ENCODE measurements around the gene ATXN7L1.

Gene ATXN7L1

GRCh38 chr7:105782391-105783042, 93.9 kb downstream of the ATXN7L1 start:
- H3K4me1 ChIP-seq (ENCODE audit: control insufficient read depth, insufficient read depth, low read length), result no peaks in the 10 kb centered on the region
- ChIA-PET CTCF (interaction anchor here (0.7 kb wide), 1 partner anchor 1418 kb away, joined by 3 read pairs; no protein-coding TSS in a partner anchor), POLR2A (no interaction called here)
- no peak overlapping the region for H3K4me3 ChIP-seq (ENCODE audit: low read depth, low read length)
- no peaks in the 10 kb centered on the region for H3K9me3 ChIP-seq (ENCODE audit: control insufficient read depth, insufficient read depth, low read depth, low read length)
- H3K36me3 ChIP-seq (ENCODE audit: control insufficient read depth in 2 of 2, insufficient read depth in 1 of 2, low read length in 2 of 2), result no peaks in the 10 kb centered on the region
- no peak overlapping the region for H3K27ac ChIP-seq (ENCODE audit: extremely low read depth, low read depth, low read length)
- TF ChIP-seq, protein P1, sequence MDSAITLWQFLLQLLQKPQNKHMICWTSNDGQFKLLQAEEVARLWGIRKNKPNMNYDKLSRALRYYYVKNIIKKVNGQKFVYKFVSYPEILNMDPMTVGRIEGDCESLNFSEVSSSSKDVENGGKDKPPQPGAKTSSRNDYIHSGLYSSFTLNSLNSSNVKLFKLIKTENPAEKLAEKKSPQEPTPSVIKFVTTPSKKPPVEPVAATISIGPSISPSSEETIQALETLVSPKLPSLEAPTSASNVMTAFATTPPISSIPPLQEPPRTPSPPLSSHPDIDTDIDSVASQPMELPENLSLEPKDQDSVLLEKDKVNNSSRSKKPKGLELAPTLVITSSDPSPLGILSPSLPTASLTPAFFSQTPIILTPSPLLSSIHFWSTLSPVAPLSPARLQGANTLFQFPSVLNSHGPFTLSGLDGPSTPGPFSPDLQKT (IDR thresholded peaks at IDR 0.05; ENCODE audit: borderline replicate concordance, low read depth, low read length), result no peak
- TF ChIP-seq ZFHX2 (tag by site-specific recombination; conservative IDR thresholded peaks at IDR 0.05) (peak; percentile 22; the same call in 1 of the 2 replicates), EGR2 (tag by site-specific recombination; IDR thresholded peaks at IDR 0.05; ENCODE audit: low read depth) (0 out of 2 replicates have a peak, but pooled peaks have one; percentile 6), SALL2 (tag by site-specific recombination; IDR thresholded peaks at IDR 0.05; ENCODE audit: borderline replicate concordance) (no peak)

DNA sequence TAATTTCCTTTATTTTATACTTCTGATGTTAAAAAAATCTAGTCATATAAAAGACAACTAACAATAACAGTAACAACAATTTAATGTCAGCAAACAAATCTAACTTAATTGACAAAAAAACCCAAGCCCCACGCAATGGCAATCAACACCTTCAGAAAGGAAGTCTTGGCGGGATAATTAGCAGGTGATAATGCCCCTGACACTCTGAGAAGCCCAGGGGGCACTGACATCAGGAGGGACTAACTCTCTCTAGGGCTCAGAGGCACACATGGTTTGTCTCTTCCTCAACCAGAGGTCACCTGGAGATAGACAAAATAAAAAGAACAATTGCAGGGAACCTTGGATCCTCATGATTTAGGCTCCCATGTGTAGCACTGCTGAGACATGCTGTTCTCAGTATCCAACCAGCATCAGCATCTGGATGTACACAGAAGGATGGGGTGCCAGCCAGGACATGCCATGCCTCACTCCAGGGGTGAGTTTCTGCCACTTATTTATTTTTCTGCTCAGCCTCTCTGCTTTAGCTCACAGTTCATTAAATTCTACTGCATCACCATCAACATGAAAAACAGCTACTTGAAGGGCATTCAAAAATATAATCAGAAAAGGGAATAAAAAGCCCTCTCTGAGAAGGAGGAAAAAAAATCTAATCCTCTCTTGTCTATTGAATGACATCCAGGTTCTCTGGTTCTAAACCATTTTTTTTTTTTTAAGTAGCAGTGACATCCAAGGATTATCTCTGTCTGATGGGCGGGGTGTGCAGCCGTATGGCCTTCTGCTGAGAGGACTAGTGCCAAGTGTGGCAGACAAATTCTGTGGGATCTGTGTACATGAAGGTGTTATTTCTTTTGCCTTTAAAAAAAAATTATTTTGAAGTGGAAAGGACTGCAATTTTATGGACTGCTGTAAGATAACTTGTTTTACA, 96.3 kb downstream of the ATXN7L1 start:
- no peaks in the 10 kb centered on the region for H3K9me3 ChIP-seq (ENCODE audit: control insufficient read depth, insufficient read depth, low read depth, low read length)
- TF ChIP-seq, protein P2, sequence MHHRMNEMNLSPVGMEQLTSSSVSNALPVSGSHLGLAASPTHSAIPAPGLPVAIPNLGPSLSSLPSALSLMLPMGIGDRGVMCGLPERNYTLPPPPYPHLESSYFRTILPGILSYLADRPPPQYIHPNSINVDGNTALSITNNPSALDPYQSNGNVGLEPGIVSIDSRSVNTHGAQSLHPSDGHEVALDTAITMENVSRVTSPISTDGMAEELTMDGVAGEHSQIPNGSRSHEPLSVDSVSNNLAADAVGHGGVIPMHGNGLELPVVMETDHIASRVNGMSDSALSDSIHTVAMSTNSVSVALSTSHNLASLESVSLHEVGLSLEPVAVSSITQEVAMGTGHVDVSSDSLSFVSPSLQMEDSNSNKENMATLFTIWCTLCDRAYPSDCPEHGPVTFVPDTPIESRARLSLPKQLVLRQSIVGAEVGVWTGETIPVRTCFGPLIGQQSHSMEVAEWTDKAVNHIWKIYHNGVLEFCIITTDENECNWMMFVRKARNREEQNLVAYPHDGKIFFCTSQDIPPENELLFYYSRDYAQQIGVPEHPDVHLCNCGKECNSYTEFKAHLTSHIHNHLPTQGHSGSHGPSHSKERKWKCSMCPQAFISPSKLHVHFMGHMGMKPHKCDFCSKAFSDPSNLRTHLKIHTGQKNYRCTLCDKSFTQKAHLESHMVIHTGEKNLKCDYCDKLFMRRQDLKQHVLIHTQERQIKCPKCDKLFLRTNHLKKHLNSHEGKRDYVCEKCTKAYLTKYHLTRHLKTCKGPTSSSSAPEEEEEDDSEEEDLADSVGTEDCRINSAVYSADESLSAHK (tag by site-specific recombination; IDR thresholded peaks at IDR 0.05), result no peak
- TF ChIP-seq ATF2 (tag by site-specific recombination; IDR thresholded peaks at IDR 0.05; ENCODE audit: low read depth) (no peak), ZIC2 (tag by site-specific recombination; IDR thresholded peaks at IDR 0.05) (peak; percentile 68)
- no peaks in the 10 kb centered on the region for H3K4me1 ChIP-seq (ENCODE audit: control insufficient read depth, insufficient read depth, low read length)
- ChIA-PET CTCF (no interaction called here), POLR2A (no interaction called here)
- H3K4me3 ChIP-seq (ENCODE audit: low read depth, low read length), result no peak overlapping the region
- no peak overlapping the region for H3K27ac ChIP-seq (ENCODE audit: extremely low read depth, low read depth, low read length)
- no peaks in the 10 kb centered on the region for H3K36me3 ChIP-seq (ENCODE audit: control insufficient read depth in 2 of 2, insufficient read depth in 1 of 2, low read length in 2 of 2)

DNA sequence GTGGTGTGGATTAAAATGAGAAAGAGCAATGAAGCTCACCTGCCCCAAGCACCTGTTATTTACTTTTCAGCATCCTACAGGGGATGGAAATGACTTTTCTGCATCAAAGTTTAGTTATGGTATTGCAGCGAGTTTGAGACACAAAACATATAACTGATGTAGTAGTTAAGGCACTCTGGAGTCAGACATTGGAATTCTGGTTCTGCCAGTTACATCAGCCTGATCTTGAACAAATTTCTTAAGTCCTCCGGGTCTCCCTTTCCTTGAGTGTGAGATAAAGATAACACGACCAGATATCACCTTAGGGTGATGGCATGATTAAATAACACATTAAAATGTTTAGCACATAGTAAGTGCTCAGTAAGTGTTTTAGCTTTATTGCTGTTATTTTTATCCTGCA, 97.4 kb downstream of the ATXN7L1 start:
- no peak overlapping the region for H3K27ac ChIP-seq (ENCODE audit: extremely low read depth, low read depth, low read length)
- ChIA-PET POLR2A (no interaction called here), CTCF (no interaction called here)
- H3K9me3 ChIP-seq (ENCODE audit: control insufficient read depth, insufficient read depth, low read depth, low read length), result no peaks in the 10 kb centered on the region
- no peak overlapping the region for H3K4me3 ChIP-seq (ENCODE audit: low read depth, low read length)
- TF ChIP-seq, protein P3, sequence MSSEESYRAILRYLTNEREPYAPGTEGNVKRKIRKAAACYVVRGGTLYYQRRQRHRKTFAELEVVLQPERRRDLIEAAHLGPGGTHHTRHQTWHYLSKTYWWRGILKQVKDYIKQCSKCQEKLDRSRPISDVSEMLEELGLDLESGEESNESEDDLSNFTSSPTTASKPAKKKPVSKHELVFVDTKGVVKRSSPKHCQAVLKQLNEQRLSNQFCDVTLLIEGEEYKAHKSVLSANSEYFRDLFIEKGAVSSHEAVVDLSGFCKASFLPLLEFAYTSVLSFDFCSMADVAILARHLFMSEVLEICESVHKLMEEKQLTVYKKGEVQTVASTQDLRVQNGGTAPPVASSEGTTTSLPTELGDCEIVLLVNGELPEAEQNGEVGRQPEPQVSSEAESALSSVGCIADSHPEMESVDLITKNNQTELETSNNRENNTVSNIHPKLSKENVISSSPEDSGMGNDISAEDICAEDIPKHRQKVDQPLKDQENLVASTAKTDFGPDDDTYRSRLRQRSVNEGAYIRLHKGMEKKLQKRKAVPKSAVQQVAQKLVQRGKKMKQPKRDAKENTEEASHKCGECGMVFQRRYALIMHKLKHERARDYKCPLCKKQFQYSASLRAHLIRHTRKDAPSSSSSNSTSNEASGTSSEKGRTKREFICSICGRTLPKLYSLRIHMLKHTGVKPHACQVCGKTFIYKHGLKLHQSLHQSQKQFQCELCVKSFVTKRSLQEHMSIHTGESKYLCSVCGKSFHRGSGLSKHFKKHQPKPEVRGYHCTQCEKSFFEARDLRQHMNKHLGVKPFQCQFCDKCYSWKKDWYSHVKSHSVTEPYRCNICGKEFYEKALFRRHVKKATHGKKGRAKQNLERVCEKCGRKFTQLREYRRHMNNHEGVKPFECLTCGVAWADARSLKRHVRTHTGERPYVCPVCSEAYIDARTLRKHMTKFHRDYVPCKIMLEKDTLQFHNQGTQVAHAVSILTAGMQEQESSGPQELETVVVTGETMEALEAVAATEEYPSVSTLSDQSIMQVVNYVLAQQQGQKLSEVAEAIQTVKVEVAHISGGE (tag by site-specific recombination; conservative IDR thresholded peaks at IDR 0.05; ENCODE audit: low read depth), result no peak
- TF ChIP-seq, protein P4, sequence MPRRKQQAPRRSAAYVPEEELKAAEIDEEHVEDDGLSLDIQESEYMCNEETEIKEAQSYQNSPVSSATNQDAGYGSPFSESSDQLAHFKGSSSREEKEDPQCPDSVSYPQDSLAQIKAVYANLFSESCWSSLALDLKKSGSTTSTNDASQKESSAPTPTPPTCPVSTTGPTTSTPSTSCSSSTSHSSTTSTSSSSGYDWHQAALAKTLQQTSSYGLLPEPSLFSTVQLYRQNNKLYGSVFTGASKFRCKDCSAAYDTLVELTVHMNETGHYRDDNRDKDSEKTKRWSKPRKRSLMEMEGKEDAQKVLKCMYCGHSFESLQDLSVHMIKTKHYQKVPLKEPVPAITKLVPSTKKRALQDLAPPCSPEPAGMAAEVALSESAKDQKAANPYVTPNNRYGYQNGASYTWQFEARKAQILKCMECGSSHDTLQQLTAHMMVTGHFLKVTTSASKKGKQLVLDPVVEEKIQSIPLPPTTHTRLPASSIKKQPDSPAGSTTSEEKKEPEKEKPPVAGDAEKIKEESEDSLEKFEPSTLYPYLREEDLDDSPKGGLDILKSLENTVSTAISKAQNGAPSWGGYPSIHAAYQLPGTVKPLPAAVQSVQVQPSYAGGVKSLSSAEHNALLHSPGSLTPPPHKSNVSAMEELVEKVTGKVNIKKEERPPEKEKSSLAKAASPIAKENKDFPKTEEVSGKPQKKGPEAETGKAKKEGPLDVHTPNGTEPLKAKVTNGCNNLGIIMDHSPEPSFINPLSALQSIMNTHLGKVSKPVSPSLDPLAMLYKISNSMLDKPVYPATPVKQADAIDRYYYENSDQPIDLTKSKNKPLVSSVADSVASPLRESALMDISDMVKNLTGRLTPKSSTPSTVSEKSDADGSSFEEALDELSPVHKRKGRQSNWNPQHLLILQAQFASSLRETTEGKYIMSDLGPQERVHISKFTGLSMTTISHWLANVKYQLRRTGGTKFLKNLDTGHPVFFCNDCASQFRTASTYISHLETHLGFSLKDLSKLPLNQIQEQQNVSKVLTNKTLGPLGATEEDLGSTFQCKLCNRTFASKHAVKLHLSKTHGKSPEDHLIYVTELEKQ (tag by site-specific recombination; IDR thresholded peaks at IDR 0.05; ENCODE audit: borderline replicate concordance), result no peak
- TF ChIP-seq ZNF664 (tag by site-specific recombination; IDR thresholded peaks at IDR 0.05), result 0 out of 2 replicates have a peak, but pooled peaks have one; percentile 19
- no peaks in the 10 kb centered on the region for H3K36me3 ChIP-seq (ENCODE audit: control insufficient read depth in 2 of 2, insufficient read depth in 1 of 2, low read length in 2 of 2)
- no peaks in the 10 kb centered on the region for H3K4me1 ChIP-seq (ENCODE audit: control insufficient read depth, insufficient read depth, low read length)

All from HEK293 (cell line).